HG02981 (cell line): ENCODE measurements around the gene RCL1.

Experiments
- ATAC-seq: cut with Tn5 transposase; IDR thresholded peaks from one replicate; pipeline ENCODE4 v1.9.1; 2021; ENCODE audit warnings: mild to moderate bottlenecking, moderate library complexity; ENCODE audit not compliant: unreplicated experiment

RCL1 gene

DNA sequence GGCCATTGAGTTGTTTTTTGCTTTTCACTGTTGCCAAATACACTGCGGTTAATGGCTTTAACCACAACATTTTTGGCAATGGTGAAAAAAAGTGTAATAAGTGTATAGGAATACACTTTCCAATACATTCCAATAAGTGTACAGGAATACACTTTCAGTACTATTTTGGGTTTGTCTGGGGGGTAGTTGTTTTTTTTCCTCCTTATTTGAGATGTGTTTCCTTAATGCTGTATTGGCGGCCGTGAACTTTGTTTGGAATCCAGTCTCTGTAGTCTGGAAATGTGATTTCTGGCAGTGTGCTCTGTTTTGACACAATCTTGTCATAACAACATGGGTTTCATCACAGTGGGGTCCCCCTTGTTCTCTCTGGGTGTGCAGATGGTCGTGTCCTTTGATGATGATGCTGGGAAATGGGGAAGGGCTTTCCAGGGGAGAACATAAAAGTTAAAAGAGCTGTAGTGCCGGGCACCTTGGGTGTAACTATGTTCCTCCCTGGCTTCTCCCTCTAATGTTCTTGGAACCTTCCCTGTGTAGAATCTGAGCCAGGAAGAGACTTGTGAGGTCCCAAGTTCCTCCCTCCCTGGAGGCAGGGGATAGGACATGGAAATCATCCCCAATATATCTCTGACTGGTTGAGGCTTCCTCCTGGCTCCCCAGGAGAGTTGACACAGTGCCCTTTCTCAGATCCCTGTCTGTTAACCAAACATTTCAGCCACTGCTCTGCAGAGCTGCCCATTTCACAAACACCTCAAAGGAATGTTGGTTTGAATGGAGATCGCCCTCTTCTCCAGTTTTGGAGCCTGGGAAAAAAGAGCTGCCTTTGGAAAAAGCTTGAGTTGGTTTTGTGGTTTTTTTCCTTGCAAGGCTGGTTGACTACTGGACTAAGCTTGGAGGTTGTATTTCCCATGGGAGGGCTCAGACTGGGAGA is 44.8 kb downstream of the RCL1 start:
- no peak for ATAC-seq

DNA sequence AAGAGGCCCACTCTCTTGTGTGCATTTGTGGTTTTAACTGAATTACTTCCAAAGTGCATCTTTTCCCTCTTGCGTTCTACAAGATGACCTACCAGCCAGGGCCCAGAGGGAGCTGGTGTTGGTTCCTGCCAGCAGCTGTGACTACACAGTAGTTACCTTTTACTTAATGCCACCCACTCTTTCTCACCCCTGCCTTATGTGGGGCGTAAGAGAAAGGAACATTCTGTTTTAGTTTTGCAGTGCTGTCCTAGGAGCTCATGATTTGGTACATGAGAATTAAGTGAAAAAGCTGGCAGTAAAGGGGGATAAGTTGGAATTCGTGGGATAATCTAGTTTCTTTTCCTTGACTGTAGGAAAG is 45.4 kb downstream of the RCL1 start:
- ATAC-seq: no peak

DNA sequence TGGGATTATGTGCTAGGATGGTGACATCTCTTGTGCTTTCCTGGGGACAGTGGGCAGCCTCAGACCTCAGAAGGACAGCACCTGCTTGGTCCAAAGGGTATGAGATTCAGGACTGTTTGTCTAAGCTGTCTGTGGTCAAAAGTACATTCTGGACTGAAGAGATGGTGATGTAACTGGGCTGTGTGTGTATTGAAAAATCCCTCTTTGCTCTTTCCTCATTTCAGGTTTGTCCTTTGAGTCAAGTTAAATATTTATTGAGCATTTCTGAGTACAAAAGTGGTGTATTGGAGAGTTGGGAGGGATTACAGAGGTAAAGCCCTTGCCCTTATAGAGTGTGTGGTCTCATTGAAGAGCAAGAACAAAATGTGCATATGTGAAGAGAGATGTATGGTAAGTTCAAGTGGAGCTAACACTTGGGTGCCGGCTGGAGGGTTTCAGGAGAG is 46.7 kb downstream of the RCL1 start:
- ATAC-seq: no peak

DNA sequence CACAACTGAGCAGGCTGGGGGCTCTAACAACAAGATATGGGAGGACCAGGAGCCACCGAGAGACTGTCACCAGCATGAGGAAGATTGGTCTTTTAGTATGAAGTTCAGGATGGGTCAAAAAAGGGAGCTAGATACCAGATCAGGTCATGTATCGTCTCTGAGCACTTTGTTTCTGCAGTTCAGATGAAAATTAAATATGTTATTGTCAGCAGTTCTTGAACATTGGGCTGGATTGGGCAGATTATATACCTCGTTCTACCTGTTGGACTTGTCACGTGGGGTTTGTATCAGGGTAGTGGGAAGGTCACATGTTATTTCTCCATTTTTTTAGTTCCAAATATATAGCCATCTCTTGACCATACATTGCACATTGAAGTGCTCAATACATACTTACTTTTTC is 47.3 kb downstream of the RCL1 start:
- no peak for ATAC-seq

DNA sequence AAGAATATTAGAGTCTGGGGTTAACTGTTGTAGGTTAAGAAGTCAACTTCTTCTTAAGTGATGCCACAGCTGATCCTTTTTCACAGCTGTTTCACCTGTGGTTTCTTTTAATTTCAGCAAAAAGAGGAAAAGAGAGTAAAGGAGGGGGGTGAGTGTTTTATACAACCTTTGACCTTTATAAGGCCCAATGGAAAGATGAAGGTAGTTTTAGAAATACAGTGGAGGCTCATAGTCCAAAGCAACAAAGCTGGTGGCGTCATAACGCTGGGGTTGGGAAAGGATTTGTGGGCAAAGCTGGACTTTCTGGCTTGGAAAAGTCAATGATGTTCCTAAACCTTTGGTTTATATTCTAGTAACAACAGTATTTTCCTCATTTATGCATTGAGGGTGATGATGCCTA is 49.5 kb downstream of the RCL1 start:
- no peak for ATAC-seq

DNA sequence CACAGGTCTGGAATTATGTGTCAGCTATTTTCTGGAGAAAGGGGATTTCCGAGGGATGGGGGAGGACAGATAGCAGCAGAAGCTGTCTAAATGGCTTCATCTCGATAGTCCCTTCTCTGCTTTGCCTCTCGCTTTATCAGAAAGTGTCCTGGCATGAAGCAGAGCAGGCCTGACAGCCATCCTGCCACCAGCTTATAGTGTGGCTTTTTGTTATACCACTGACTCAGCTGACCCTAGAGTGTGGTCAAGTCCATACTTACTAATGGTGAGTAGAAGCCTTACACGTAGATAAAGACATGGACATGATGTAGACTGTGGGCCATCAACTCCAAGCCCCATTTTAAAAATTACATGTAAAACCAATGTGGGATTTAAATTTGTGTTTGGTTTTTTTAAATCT is 50.0 kb downstream of the RCL1 start:
- ATAC-seq: no peak

DNA sequence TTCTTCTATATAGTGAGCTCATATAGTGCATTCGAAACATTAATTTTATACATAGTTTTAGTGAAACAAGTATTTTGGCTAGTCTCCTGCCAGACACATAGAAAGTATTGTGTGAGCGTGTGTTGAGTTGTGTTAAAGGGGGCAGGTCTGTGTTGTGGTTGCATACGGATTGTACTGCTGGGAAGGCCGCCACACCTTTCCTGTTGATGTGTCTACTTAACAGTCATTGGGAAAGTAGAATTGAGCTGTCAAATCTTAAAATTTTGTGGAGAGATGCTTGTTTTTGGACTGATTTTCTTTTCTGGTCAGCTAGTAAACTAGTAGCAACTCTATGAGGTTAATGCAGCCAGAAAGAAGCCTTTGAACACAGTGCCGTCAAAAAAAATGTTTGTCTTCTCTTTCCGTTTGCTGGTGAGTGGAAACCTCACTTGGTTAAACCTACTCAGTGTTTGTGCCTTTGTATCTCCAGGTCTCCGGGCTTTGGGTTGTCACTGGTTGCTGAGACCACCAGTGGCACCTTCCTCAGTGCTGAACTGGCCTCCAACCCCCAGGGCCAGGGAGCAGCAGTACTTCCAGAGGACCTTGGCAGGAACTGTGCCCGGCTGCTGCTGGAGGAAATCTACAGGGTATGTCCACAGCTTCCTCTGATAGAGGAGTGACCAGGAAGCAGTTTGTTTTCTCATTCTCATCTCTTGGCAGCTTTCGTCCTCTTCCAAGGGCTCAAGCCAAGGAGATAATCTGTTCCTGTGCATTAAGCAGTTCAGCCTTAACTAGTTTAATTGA is 51.5 kb downstream of the RCL1 start:
- no peak for ATAC-seq

DNA sequence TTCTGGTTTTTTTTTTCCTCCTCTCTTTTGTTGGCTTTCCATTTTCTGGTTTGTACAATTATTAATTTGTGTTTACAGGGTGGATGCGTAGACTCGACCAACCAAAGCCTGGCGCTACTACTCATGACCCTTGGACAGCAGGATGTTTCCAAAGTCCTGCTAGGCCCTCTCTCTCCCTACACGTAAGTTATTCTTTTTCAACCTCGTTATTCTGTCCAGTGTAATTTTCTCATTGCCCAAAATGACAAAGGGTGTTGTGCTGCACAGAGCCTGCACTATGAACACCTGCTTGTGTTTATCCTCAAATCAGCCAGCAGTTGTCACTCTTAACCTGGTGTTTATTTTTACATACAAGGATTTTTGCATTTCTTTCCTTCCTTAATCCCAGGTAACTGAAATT is 56.6 kb downstream of the RCL1 start:
- no peak for ATAC-seq

DNA sequence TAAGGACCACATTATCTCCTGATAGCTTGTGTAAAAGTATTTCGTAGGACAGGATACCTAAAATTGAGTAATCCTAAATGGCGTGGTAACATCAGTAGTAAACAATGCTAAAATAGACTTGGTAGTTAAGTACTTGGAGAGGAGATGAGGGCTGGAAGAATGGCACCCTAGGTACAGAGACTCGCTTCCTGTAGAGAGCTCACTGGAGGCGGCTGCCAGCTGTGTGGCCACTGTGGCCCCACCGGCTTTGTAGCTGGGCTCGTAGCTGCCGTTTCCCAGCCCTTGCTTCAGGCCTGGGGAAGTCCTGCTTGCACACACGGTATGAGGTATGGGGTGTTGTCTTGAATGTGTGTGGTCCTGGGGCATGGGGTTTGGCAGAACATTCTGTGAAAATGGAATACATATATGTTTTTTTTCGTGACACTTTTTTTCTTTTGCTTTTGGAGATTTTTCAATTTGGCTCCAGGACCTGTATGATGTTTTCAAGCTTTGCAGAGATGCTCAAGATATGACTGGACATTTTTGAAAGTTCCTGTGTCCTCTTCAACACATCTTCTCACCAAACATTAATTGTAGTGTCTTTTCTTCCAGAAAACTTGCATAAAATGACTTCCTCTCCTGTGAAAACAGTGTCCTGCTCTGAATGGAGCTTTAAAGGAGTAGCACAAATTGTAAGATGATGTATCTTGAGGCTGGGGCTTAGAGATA is 58.0 kb downstream of the RCL1 start:
- no peak for ATAC-seq

DNA sequence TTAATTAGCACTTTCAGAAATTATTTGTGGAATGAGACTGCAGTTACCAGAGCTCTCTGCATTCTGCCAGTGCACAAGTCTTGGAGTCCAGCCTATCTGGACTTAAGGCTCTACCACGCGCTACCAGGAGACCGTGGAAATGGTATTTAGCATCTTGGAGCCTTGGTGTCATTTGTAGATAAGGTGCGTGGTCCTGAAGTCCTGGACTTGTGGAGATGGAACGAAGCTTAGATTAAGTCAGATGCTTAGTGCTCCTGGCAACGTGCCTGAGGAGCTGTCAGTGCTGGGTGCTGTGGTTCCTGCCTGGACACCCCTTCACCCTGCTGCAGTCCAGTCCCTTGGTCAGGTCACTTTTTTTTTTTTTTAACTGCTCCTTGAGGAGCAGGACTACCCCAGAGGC is 59.7 kb downstream of the RCL1 start:
- no peak for ATAC-seq

DNA sequence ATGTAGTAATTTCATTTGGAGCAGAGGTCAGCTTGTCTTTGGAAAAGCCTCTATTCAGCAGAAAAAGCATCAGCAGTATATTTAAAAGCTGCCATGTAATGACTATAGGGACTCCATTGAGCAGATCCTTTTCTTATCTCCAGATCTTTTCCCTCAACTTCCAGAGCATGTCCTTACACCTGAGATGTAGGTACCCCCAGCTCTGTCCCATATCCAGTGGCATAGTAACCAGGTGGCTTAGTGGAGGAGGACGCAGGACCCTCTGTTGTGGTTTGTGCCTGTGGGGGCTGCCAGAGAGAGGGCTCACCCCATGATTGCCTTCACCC is 61.5 kb downstream of the RCL1 start:
- no peak for ATAC-seq

DNA sequence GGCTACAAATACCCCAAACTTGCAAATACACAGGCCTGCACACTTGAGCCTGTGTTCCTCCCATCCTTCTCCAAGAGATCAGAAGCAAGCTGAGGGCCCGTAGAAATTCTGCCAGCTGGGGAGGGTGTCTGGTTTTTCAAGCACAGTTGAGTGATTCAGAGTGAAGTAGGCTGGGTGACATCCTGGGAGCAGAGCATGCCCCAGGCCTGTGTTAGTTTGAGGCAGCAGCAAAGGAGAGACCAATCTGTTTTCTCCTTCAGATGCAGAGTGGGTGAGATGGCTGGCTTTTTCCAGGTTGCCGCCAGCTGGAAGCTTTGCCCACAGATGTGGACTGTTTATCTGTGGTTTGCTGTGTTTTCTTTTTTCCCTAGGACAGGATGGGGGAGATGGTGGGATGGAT is 63.1 kb downstream of the RCL1 start:
- ATAC-seq: no peak

DNA sequence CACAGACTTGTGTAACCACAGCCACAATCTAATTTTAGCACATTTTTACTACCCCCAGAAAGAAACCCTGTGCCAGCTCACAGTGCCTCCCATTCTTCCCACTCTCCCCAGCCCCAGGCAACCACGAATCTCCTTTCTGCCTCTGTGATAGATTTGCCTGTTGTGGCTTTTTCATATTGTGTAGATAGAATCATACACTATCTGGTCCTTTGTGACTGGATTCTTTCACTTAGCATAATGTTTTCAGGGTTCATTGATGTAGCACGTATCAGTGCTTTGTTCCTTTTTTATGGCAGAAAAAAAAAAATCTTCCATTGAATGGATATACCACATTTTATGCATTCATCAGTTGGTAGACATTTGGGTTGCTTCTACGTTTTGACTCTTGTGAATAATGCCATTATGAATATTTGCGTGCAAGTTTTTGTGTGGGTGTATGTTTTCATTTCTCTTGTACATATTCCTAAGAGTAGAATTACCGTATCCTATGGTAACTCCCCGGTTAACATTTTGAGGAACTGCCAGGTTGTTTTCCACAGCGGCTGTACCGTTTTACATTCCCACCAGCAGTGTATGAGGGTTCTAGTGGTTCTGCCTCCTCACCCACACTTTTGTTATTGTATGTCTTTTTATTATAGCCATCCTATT is 64.5 kb downstream of the RCL1 start:
- ATAC-seq: no peak

DNA sequence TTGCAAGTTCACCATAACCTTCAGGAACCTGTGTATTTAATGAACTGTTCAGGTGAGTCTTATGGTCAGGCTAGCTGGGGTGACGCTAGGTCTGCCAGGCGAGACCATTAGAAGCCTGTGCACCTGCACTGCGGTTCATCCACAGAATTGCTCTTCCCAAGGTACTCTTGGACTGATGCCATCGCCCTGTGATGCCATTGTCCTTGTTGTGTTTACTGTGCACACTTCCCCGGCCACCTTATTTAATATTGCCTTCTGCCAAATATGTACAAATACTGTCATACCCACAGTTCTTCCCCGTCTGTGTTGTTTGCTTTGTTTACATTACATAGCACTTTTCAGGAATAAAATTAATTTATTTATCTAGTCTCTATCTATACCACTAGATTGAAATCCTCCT is 66.3 kb downstream of the RCL1 start:
- ATAC-seq: no peak

DNA sequence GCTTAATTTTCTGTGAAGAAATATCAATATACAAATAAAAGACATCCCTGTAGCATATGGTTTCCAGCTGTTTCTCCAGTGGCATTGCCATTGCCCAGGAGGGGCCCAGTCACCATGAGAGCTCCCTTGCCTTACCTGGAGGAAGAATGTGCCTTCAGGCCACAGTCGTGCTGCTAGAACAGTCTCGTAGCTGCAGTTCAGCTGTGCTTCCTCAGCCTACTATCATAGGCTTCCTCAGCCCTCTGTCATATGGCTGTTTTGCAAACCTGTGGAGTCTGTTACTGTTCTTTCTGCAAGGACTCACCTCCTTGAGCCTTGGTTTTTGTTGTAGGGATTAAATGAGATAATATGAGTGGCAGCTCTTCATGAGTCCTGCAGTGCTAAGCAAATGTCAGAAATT is 67.6 kb downstream of the RCL1 start:
- no peak for ATAC-seq

DNA sequence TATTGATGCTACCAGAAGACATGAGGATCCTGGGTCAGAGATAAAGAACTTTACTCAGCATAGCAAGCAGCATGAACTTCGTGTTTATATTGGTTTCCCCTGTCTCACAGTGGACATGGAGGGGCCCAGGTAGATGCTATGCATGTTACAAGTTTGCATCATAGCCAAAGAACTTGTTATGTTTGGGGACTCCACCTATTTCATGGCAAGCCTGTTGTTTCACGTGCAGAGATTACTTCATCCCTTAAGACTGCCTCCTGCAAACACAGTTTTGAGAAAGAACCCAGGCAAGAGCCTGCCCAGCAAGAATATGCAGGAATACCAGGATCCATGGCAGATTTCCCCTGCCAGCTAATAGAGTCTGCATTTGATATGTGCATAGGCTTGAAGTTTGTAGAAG is 68.4 kb downstream of the RCL1 start:
- ATAC-seq: no peak

DNA sequence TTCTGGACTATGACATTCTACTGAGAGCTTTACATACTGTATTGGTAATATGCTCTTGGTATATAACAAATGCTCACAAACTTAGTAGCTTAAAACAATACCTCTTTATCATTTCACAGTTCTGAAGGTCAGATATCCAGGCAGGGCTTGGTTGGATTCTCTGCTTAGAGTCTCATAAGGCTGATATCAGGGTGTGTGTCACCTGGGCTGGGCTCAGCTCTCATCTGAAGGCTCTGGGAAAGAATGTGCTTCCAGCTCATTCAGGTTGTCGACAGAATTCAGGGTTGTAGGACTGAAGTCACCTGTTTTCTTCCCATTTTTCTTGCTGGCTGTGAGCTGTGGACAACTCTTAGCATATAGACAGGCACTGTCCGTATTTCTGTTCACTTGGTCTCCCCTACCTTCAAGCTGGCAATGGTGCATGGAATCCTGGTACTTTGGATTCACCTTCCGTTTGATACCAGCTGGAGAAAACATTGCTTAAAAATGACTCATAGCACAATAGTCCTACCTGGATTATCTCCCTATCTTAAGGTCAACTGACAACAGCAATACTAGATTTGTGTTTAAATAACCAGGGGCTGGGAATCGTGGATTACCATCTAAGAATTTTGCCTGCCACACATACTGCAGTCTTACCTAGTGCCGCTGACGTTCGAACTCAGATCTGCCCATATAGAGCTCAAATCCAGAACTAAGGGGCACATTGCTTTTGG is 69.2 kb downstream of the RCL1 start:
- ATAC-seq: no peak

DNA sequence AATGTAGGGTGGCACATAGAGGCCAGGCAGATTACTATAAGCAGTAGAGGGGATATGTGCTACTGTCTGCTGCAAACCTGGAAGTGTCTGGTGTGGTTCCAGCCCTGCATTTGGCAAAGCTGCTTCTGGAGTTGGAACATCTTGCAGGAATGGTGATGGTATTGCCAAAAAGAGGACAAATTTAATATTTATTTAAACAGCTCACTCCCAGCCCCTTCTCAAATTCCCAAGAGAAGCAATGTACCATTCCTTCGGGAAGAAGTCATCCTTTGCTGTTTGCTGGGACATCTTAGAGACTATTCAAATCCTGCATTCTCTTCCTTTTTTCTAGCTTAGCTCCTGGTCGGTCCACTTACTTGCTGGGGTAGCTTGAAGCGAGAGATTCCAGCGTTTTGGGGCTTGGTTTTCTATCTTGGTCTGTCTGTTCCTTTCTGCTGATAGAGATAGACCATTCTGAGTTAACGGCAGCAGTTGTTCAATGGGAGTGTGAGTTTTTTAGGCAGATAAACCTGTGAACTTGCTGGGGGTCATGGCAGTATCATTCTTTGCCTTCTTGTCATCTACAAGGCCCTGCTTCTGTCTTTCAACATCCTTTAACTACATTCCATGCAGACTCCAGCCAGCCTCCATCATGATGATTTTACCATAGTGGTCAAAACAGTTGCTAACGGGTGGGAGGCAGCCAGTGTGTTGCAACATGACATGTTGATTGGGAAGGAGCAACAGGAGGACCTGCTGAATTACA is 69.9 kb downstream of the RCL1 start:
- ATAC-seq: no peak

DNA sequence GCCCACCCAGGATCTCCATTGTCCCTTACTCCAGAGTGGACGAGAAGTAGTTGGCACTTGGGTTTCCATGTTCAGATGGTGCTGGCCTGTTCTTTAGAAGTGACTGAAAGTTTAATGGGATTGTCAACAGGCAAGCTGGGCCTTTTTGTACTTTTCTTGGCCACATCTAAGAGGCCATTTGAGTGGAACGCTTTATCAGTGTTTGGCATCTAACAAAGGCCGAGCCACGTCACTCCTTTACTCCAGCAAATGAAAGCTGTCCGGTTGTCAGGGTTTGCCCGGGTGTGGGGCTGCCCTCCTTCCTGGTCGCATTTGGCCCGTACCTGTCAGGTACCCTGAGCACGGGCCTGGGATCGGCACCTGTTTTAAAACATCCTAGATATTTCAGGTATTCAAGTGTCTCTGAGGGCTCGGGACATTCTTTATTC is 71.5 kb downstream of the RCL1 start:
- ATAC-seq: no peak

DNA sequence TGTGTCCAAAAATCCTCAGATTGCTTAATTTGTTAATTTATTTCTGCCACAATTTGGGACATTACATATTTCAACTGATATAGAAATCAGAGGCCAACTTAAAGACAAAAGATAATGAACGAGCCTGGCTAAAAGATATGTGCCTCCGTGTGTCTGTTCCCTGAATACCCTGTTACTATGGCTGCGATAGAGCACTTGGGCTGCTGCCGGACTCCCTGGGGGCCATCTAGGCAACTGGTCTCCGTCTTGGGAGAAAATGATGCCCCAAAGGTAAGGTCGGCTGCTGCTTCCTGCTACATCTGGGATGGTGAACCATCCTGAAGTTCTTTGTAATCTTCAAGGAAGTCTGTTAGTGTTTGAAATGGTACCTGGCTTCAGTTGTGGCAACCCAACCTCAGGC is 72.0 kb downstream of the RCL1 start:
- ATAC-seq: no peak
